ENCODE data around the gene VAV2.

The VAV2 gene

GRCh38 chr9:133779081-133779480 is 213.0 kb downstream of the VAV2 start:
- no peak for DNase-seq (ENCODE audit: low spot score)
- TF ChIP-seq CTCF (IDR thresholded peaks at IDR 0.05; ENCODE audit: extremely low read depth, insufficient read depth, missing control alignments), result no peak
- in situ Hi-C loops (cut with MboI; ENCODE audit: low pct_unique_long_range_greater_than_20kb, low sequenced_read_pairs, unreplicated experiment), result no loop called here

GRCh38 chr9:133778336-133779013 is 213.6 kb downstream of the VAV2 start:
- TF ChIP-seq CTCF (IDR thresholded peaks at IDR 0.05; ENCODE audit: extremely low read depth, insufficient read depth, missing control alignments), result no peak
- DNase-seq (ENCODE audit: low spot score), result no peak
- in situ Hi-C loops (cut with MboI; ENCODE audit: low pct_unique_long_range_greater_than_20kb, low sequenced_read_pairs, unreplicated experiment), result no loop called here

GRCh38 chr9:133777871-133778270 is 214.3 kb downstream of the VAV2 start:
- no peak for TF ChIP-seq CTCF (IDR thresholded peaks at IDR 0.05; ENCODE audit: extremely low read depth, insufficient read depth, missing control alignments)
- in situ Hi-C loops (cut with MboI; ENCODE audit: low pct_unique_long_range_greater_than_20kb, low sequenced_read_pairs, unreplicated experiment), result no loop called here
- no peak for DNase-seq (ENCODE audit: low spot score)

GRCh38 chr9:133777068-133777791 is 214.9 kb downstream of the VAV2 start:
- in situ Hi-C loops (cut with MboI; ENCODE audit: low pct_unique_long_range_greater_than_20kb, low sequenced_read_pairs, unreplicated experiment), result no loop called here
- DNase-seq (ENCODE audit: low spot score), result no peak

GRCh38 chr9:133775951-133776905 is 215.9 kb downstream of the VAV2 start:
- in situ Hi-C loops (cut with MboI; ENCODE audit: low pct_unique_long_range_greater_than_20kb, low sequenced_read_pairs, unreplicated experiment), result no loop called here
- no peak for DNase-seq (ENCODE audit: low spot score)
- TF ChIP-seq CTCF (IDR thresholded peaks at IDR 0.05; ENCODE audit: extremely low read depth, insufficient read depth, missing control alignments), result no peak

More at GRCh38 chr9:133777068-133777791, 214.9 kb downstream of the VAV2 start:
- no peak for TF ChIP-seq CTCF (IDR thresholded peaks at IDR 0.05; ENCODE audit: extremely low read depth, insufficient read depth, missing control alignments)

- DNase-seq (ENCODE audit: low spot score), result no peak
- TF ChIP-seq CTCF (IDR thresholded peaks at IDR 0.05; ENCODE audit: extremely low read depth, insufficient read depth, missing control alignments), result no peak
- in situ Hi-C loops (cut with MboI; ENCODE audit: low pct_unique_long_range_greater_than_20kb, low sequenced_read_pairs, unreplicated experiment), result no loop called here
Measured at GRCh38 chr9:133775291-133775690, 216.8 kb downstream of the VAV2 start.

Measured in GM13977 (cell line).